A549 (cell line): ENCODE measurements around the gene CTCFL. TPM values are rescaled to one million over a fixed set of nuclear protein-coding genes. Genes with fewer than 3 reads are reported as not detected.

Source experiments
- ATAC-seq, 2 experiments: fragments of 200-7000 bp in 1 of 2; fragments of >200 bp in 1 of 2; cut with Nextera tagmentation in 1 of 2; cut with Tn5 transposase in 1 of 2; 3 replicates each; pipeline versions ENCODE4 v1.8.0 to v1.9.1; 2018 to 2020; ENCODE audit warnings: mild to moderate bottlenecking in 1 of 2, moderate library complexity in 1 of 2
- CTCF ChIA-PET: fragments of 300-600 bp; sonication (Branson Sonifier 250); formaldehyde crosslinking; extraction: SDS; loops from one replicate; lab custom pipeline; 2021; ENCODE audit warnings: antibody characterized with exemption, inconsistent platforms; lab: Yijun Ruan, JAX
- POLR2A ChIA-PET: fragments of 350-600 bp; formaldehyde crosslinking; extraction: SDS; loops from one replicate; lab custom pipeline; 2021; ENCODE audit warnings: antibody characterized with exemption, inconsistent platforms; lab: Yijun Ruan, JAX
- DNase-seq, 2 experiments: peaks; one replicate each; pipeline versions ENCODE4 v3.0.0 to v3.0.0-alpha.2; 2011 to 2016; ENCODE audit warnings: low read depth in 1 of 2, low spot score in 1 of 2
- FAIRE-seq: peaks from 2 replicates; lab custom pipeline; 2011; peaks lifted over from hg19 to GRCh38; lab: Jason Lieb, UNC
- H3K27ac ChIP-seq, 2 experiments: fragments of >200 bp; sonication (Bioruptor Twin); formaldehyde crosslinking; 3 replicates each; pipeline ENCODE4 v1.5.1; 2016 to 2017
- H3K4me1 ChIP-seq: fragments of >200 bp; sonication (Bioruptor Twin); formaldehyde crosslinking; 3 replicates; pipeline ENCODE4 v1.6.1; 2016
- H3K4me2 ChIP-seq: fragments of >200 bp; sonication (Bioruptor Twin); formaldehyde crosslinking; 3 replicates; pipeline ENCODE4 v1.6.1; 2016
- H3K4me3 ChIP-seq: fragments of >200 bp; sonication (Bioruptor Twin); formaldehyde crosslinking; 3 replicates; pipeline ENCODE4 v1.5.1; 2016
- H3K9me3 ChIP-seq: fragments of >200 bp; sonication (Bioruptor Twin); formaldehyde crosslinking; 3 replicates; pipeline ENCODE4 v1.6.1; 2016
- BHLHE40 ChIP-seq: IDR thresholded peaks from 2 replicates; pipeline ENCODE4 v1.6.1; 2012; ENCODE audit warnings: low read depth, low read length, inconsistent platforms
- CHD2 ChIP-seq: fragments of 150-350 bp; IDR thresholded peaks from 2 replicates; pipeline ENCODE4 v1.6.1; 2014; ENCODE audit warnings: low read length; ENCODE audit not compliant: partially characterized antibody
- EHMT2 ChIP-seq: fragments of 200-600 bp; sonication (generic); IDR thresholded peaks from 2 replicates; pipeline ENCODE4 v1.6.1; 2016; ENCODE audit warnings: antibody characterized with exemption, low read depth, mild to moderate bottlenecking, moderate library complexity
- EP300 ChIP-seq, 2 experiments: fragments of >200 bp; sonication (Bioruptor Twin); formaldehyde crosslinking; IDR thresholded peaks; 2 replicates in 1 of 2; 3 replicates in 1 of 2; pipeline ENCODE4 v1.6.1; 2016 to 2017
- ESRRA ChIP-seq: fragments of 150-350 bp; IDR thresholded peaks from 2 replicates; pipeline ENCODE4 v1.6.1; 2014; ENCODE audit warnings: mild to moderate bottlenecking, low read length, borderline replicate concordance
- FOSL2 ChIP-seq, 2 experiments: fragments of 450-650 bp in 1 of 2; fragments of >200 bp in 1 of 2; sonication (Bioruptor Twin) in 1 of 2; formaldehyde crosslinking; IDR thresholded peaks; 2 replicates each; pipeline versions ENCODE4 v1.5.0 to v1.6.1; 2016 to 2020; ENCODE audit warnings: mild to moderate bottlenecking in 1 of 2, moderate library complexity in 1 of 2
- FOXS1 ChIP-seq: fragments of 250-450 bp; sonication (Bioruptor Pico); IDR thresholded peaks from 2 replicates; pipeline ENCODE4 v1.5.0; 2020; ENCODE audit warnings: mild to moderate bottlenecking, moderate library complexity
- GATA3 ChIP-seq: IDR thresholded peaks from 2 replicates; pipeline ENCODE4 v1.6.1; 2012; ENCODE audit warnings: borderline replicate concordance
- HDAC2 ChIP-seq: fragments of 200-600 bp; sonication (generic); IDR thresholded peaks from 2 replicates; pipeline ENCODE4 v1.6.1; 2016
- KDM1A ChIP-seq: fragments of 200-600 bp; sonication (generic); IDR thresholded peaks from 2 replicates; pipeline ENCODE4 v1.6.1; 2016; ENCODE audit warnings: low read depth, mild to moderate bottlenecking
- MAFK ChIP-seq: fragments of 450-650 bp; IDR thresholded peaks from 2 replicates; pipeline ENCODE4 v1.6.1; 2014; ENCODE audit not compliant: partially characterized antibody
- MYC ChIP-seq: IDR thresholded peaks from 2 replicates; pipeline ENCODE4 v1.6.1; 2012; ENCODE audit warnings: mild to moderate bottlenecking, inconsistent platforms, low read length, improper control_type of control experiment, borderline replicate concordance
- NPAS2 ChIP-seq: fragments of 250-450 bp; sonication (Bioruptor Pico); IDR thresholded peaks from 2 replicates; pipeline ENCODE4 v1.8.0; 2022; ENCODE audit warnings: mild to moderate bottlenecking, moderate library complexity, borderline replicate concordance
- POLR2AphosphoS2 ChIP-seq: conservative IDR thresholded peaks from 2 replicates; pipeline ENCODE4 v1.6.1; 2012; ENCODE audit warnings: low read length, improper control_type of control experiment, inconsistent platforms
- RAD21 ChIP-seq, 2 experiments: fragments of >200 bp in 1 of 2; sonication (Bioruptor Twin) in 1 of 2; formaldehyde crosslinking in 1 of 2; IDR thresholded peaks in 1 of 2; conservative IDR thresholded peaks in 1 of 2; 2 replicates in 1 of 2; 3 replicates in 1 of 2; pipeline ENCODE4 v1.6.1; 2012 to 2018; ENCODE audit warnings: inconsistent platforms in 1 of 2
- RCOR1 ChIP-seq: fragments of 150-350 bp; IDR thresholded peaks from 2 replicates; pipeline ENCODE4 v1.6.1; 2014; ENCODE audit warnings: antibody characterized with exemption, low read length, low read depth
- RNF2 ChIP-seq: fragments of 200-600 bp; sonication (generic); IDR thresholded peaks from 2 replicates; pipeline ENCODE4 v1.6.1; 2016; ENCODE audit warnings: low read depth, mild to moderate bottlenecking, antibody characterized with exemption, moderate library complexity, borderline replicate concordance
- ZFP36 ChIP-seq: fragments of 450-650 bp; IDR thresholded peaks from 2 replicates; pipeline ENCODE4 v1.6.1; 2014; ENCODE audit warnings: borderline replicate concordance; ENCODE audit not compliant: partially characterized antibody
- ZSCAN20 ChIP-seq: fragments of 250-450 bp; sonication (Bioruptor Pico); IDR thresholded peaks from 2 replicates; pipeline ENCODE4 v1.8.0; 2022; ENCODE audit warnings: mild to moderate bottlenecking, moderate library complexity
- WGBS: methylation state at CpG from one replicate; pipeline ENCODE4 v1.1.6; 2017; ENCODE audit errors: missing lambda C conversion rate; 5-methylcytosine and 5-hydroxymethylcytosine counted together
- polyA plus RNA-seq, 4 experiments: library from polyadenylated mRNA; depleted of rRNA in 3 of 4; stranded (reverse); fragments of >200 nt; fragmentation: RNase III in 1 of 4; extraction: RNeasy Plus Mini Kit Qiagen cat#74134 plus additional on column Dnase treatment in 1 of 4; gene quantifications; 2 replicates in 3 of 4; 3 replicates in 1 of 4; pipeline ENCODE4 v1.2.3, GENCODE V29; 2011 to 2017
- TF ChIP-seq, protein P1 (sequence below): fragments of 450-650 bp; IDR thresholded peaks from 2 replicates; pipeline ENCODE4 v1.6.1; 2014; ENCODE audit warnings: antibody characterized with exemption
- TF ChIP-seq, protein P2 (sequence below): fragments of 250-450 bp; sonication (Bioruptor Pico); IDR thresholded peaks from 2 replicates; pipeline ENCODE4 v1.5.0; 2020; ENCODE audit warnings: low read depth, mild to moderate bottlenecking, moderate library complexity

The CTCFL gene
- polyA plus RNA-seq, 2 of the 4 experiments (the other 2 are of a cell fraction): 0.03 TPM

DNA sequence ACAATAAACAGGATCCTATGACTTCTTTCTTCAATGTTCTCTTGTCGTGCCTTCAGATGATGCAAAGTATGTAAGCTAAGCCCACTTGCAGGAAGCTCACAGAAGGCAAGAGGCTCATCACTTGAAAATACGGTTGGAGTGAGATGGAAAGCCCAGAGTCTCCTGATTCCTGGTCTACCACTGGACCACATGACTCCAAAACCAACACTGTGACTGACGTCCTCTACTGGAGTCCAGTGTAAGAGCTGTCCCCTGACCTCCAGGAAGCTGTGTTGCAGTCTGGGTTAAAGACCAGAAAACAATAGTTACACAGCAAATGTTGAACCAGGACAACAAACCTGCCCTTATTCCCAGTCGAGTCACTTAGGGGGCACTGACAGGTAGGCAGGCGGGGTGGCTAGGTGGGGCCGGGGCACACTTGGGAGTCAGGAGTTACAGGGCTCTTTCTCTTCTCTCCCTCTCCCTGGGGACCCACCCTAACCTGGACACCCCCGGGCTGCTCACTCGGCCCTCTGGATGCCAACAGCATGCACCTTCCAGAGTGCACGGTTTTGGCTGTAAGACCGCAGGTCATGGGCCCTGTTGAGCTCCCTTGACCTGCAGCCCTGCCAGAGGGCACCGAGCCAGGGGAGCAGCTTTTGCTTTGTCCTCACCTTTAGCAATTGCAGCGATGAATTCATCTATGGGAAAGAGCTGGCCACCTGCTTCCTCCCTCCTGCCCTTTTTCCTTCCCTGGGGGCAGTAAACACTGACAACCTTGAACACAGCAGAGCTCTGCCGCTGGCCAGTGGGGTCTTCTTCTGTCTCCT is 43.4 kb upstream of the CTCFL start:
- Histone ChIP-seq H3K4me3 (no peak overlapping the region), H3K9me3 (no peaks in the 10 kb centered on the region), H3K27ac (no peak overlapping the region), H3K4me2 (no peak overlapping the region), H3K4me1 (no peaks in the 10 kb centered on the region)
- 26% methylated on average over 13 of the region's 13 CpGs for WGBS
- no peak for TF ChIP-seq NPAS2 (CRISPR knock-in tag)
- no peak for TF ChIP-seq MAFK
- TF ChIP-seq ZSCAN20: no peak
- TF ChIP-seq, protein P1, sequence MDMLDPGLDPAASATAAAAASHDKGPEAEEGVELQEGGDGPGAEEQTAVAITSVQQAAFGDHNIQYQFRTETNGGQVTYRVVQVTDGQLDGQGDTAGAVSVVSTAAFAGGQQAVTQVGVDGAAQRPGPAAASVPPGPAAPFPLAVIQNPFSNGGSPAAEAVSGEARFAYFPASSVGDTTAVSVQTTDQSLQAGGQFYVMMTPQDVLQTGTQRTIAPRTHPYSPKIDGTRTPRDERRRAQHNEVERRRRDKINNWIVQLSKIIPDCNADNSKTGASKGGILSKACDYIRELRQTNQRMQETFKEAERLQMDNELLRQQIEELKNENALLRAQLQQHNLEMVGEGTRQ: no peak
- TF ChIP-seq GATA3: no peak
- TF ChIP-seq FOSL2 (IDR thresholded peaks at IDR 0.05): no peak
- TF ChIP-seq FOSL2 (CRISPR knock-in tag; IDR thresholded peaks at IDR 0.05): no peak
- no peak for TF ChIP-seq POLR2AphosphoS2
- no peak for TF ChIP-seq BHLHE40
- TF ChIP-seq RAD21 (conservative IDR thresholded peaks at IDR 0.05 in 1 of 2, IDR thresholded peaks at IDR 0.05 in 1 of 2): no peak
- TF ChIP-seq, protein P2, sequence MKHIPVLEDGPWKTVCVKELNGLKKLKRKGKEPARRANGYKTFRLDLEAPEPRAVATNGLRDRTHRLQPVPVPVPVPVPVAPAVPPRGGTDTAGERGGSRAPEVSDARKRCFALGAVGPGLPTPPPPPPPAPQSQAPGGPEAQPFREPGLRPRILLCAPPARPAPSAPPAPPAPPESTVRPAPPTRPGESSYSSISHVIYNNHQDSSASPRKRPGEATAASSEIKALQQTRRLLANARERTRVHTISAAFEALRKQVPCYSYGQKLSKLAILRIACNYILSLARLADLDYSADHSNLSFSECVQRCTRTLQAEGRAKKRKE (CRISPR knock-in tag): no peak
- no peak for TF ChIP-seq EP300 (IDR thresholded peaks at IDR 0.05)
- TF ChIP-seq ESRRA: no peak
- no peak for TF ChIP-seq RCOR1
- no peak for TF ChIP-seq HDAC2
- no peak for TF ChIP-seq RNF2
- TF ChIP-seq CHD2: no peak
- TF ChIP-seq MYC: no peak
- no peak for TF ChIP-seq FOXS1 (CRISPR knock-in tag)
- TF ChIP-seq KDM1A: no peak
- ATAC-seq (no peak; a peak in 1 of 6 replicates), DNase-seq (no peak), FAIRE-seq (no peak)
- POLR2A ChIA-PET: interaction anchor here (0.6 kb wide), 1 partner anchor 629 kb away, joined by 4 read pairs; no protein-coding TSS in a partner anchor
- CTCF ChIA-PET: interaction anchor here (0.6 to 3.3 kb wide), 6 partner anchors 10 to 187 kb away, joined by 3 to 8 read pairs (median 4); no protein-coding TSS in a partner anchor

DNA sequence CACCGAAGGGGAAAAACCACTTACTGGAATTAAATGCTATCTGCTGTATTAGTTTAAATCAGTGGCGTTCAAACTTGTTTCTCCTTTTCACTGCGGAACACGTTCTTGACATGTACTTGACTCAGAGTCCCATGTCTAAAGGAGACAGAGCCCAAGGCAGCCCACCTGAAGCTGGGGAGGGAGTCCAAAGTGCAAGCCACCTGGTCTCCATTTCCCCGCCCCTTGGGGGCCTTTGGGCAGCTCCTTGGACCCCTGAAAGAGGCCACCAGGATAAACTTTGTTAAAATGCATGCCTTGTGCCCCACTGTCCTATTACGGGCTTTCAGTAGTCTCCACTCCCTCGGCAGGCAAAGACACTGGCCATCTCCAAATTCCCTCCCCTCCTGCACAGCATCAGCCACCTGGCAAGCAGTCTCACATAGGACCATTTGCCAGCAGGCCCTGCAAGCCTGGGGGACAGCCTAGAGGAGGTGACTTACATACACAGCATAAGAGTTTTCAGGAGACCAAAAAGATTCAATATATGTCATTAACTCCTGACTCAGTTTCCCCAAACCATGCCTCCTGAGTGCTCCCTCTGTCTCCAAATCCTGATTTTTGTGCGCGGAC is 42.6 kb upstream of the CTCFL start:
- TF ChIP-seq ZFP36: peak; percentile 43
- TF ChIP-seq EHMT2: no peak
- WGBS: 50% methylated on average over 9 of the region's 9 CpGs
- Histone ChIP-seq H3K4me2 (no peak overlapping the region), H3K4me3 (no peak overlapping the region), H3K27ac (no peak overlapping the region), H3K4me1 (no peaks in the 10 kb centered on the region), H3K9me3 (no peaks in the 10 kb centered on the region)
- FAIRE-seq: no peak
- POLR2A ChIA-PET: no interaction called here
- ATAC-seq: no peak
- DNase-seq: no peak
- CTCF ChIA-PET: interaction anchor here (0.6 to 2.0 kb wide), 4 partner anchors 13 to 185 kb away, joined by 3 to 9 read pairs (median 4); no protein-coding TSS in a partner anchor
